Measurements from ENCODE around the gene TRMT44.

TRMT44 gene

DNA sequence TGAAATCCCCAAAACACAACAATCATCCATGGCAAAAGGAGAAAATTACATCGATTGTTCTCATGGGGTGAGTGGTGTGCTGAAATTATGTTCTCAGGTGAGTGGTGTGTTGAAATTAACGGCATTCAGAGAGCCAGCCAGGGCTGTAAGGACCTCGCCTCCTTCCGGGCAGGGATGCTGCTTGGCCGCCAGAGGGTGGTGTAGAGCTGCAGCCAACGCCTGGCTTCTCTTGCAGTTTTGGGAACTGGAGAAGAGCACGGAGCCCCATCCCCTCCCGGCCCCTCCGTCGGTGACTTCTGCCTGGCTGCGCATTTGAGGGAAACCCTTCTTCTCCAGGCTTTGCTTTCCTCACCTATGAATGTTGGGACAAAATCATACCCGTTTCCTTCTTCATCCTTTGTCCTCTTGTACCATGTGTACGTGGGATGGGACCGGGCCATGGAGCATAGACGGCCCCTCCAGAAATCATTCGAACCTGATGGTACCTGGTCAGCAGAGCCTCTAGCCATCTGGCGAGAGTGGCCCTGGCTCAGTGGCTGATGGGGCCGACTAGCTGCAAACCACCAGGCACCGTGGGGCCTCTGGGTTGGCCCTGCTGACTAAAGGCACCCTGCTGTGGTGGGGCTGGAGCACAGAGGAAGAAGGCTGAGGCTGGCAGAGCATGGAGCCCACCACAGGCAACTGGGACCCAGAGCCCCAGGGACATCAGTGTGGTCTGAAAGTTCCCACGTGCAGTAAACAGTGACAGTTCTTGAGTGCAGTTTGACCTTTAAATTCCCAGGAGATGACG, 28.4 kb downstream of the TRMT44 start:
- TF ChIP-seq TCF4 (CRISPR knock-in tag; IDR thresholded peaks at IDR 0.05; ENCODE audit: borderline replicate concordance) (no peak), ZFP3 (CRISPR knock-in tag; IDR thresholded peaks at IDR 0.05) (no peak), TOX (CRISPR knock-in tag; IDR thresholded peaks at IDR 0.05; ENCODE audit: borderline replicate concordance) (no peak), BACH2 (CRISPR knock-in tag; IDR thresholded peaks at IDR 0.05; ENCODE audit: borderline replicate concordance) (no peak), RARB (CRISPR knock-in tag; IDR thresholded peaks at IDR 0.05) (no peak)
- TF ChIP-seq, protein P1, sequence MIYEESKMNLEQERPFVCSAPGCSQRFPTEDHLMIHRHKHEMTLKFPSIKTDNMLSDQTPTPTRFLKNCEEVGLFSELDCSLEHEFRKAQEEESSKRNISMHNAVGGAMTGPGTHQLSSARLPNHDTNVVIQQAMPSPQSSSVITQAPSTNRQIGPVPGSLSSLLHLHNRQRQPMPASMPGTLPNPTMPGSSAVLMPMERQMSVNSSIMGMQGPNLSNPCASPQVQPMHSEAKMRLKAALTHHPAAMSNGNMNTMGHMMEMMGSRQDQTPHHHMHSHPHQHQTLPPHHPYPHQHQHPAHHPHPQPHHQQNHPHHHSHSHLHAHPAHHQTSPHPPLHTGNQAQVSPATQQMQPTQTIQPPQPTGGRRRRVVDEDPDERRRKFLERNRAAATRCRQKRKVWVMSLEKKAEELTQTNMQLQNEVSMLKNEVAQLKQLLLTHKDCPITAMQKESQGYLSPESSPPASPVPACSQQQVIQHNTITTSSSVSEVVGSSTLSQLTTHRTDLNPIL (CRISPR knock-in tag; IDR thresholded peaks at IDR 0.05; ENCODE audit: low read depth) = no peak
- peak; percentile 90 for ATAC-seq

DNA sequence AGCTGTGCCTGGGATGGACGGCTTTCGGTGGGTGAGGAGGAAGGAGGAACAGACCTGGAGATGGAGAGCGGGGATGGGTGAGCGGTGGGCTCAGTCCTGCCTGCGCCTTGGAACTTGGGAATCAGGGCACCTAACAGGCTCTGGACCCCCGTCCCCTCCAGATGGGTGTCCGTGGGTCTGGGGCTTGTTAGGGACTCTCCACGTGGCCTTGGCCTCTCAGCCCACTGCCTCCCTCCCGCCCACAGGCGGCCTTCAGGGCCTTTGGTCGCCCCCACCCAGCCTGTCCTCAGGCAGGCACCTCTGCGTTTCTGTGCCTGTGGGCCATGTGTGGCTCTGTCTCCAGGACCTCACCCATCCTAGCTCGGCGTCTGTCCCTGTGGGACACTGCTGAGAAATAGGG, 29.0 kb downstream of the TRMT44 start:
- no peak for ATAC-seq
- no peak for TF ChIP-seq ZC3H10 (CRISPR knock-in tag; IDR thresholded peaks at IDR 0.05)
- TF ChIP-seq, protein P1 (CRISPR knock-in tag; IDR thresholded peaks at IDR 0.05; ENCODE audit: low read depth) = no peak
- TF ChIP-seq PPARA (CRISPR knock-in tag; IDR thresholded peaks at IDR 0.05; ENCODE audit: borderline replicate concordance) = no peak
- no peak for TF ChIP-seq BACH2 (CRISPR knock-in tag; IDR thresholded peaks at IDR 0.05; ENCODE audit: borderline replicate concordance)
- TF ChIP-seq ZFP3 (CRISPR knock-in tag; IDR thresholded peaks at IDR 0.05) = no peak
- TF ChIP-seq ZNF565 (CRISPR knock-in tag; conservative IDR thresholded peaks at IDR 0.05; ENCODE audit: low read depth) = no peak
- TF ChIP-seq ESRRG (CRISPR knock-in tag; IDR thresholded peaks at IDR 0.05) = no peak
- no peak for TF ChIP-seq ARNTL (CRISPR knock-in tag; IDR thresholded peaks at IDR 0.05; ENCODE audit: borderline replicate concordance, low read depth)
- no peak for TF ChIP-seq ZNF70 (CRISPR knock-in tag; IDR thresholded peaks at IDR 0.05)
- TF ChIP-seq ZFP30 (CRISPR knock-in tag; IDR thresholded peaks at IDR 0.05) = no peak
- no peak for TF ChIP-seq ISL1 (CRISPR knock-in tag; IDR thresholded peaks at IDR 0.05)
- TF ChIP-seq, protein P2, sequence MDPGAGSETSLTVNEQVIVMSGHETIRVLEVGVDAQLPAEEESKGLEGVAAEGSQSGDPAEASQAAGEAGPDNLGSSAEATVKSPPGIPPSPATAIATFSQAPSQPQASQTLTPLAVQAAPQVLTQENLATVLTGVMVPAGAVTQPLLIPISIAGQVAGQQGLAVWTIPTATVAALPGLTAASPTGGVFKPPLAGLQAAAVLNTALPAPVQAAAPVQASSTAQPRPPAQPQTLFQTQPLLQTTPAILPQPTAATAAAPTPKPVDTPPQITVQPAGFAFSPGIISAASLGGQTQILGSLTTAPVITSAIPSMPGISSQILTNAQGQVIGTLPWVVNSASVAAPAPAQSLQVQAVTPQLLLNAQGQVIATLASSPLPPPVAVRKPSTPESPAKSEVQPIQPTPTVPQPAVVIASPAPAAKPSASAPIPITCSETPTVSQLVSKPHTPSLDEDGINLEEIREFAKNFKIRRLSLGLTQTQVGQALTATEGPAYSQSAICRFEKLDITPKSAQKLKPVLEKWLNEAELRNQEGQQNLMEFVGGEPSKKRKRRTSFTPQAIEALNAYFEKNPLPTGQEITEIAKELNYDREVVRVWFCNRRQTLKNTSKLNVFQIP (CRISPR knock-in tag; IDR thresholded peaks at IDR 0.05; ENCODE audit: borderline replicate concordance, low read depth) = no peak
- no peak for TF ChIP-seq GLIS3 (CRISPR knock-in tag; IDR thresholded peaks at IDR 0.05)
- TF ChIP-seq, protein P3, sequence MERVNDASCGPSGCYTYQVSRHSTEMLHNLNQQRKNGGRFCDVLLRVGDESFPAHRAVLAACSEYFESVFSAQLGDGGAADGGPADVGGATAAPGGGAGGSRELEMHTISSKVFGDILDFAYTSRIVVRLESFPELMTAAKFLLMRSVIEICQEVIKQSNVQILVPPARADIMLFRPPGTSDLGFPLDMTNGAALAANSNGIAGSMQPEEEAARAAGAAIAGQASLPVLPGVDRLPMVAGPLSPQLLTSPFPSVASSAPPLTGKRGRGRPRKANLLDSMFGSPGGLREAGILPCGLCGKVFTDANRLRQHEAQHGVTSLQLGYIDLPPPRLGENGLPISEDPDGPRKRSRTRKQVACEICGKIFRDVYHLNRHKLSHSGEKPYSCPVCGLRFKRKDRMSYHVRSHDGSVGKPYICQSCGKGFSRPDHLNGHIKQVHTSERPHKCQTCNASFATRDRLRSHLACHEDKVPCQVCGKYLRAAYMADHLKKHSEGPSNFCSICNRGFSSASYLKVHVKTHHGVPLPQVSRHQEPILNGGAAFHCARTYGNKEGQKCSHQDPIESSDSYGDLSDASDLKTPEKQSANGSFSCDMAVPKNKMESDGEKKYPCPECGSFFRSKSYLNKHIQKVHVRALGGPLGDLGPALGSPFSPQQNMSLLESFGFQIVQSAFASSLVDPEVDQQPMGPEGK (CRISPR knock-in tag; IDR thresholded peaks at IDR 0.05; ENCODE audit: borderline replicate concordance) = no peak

DNA sequence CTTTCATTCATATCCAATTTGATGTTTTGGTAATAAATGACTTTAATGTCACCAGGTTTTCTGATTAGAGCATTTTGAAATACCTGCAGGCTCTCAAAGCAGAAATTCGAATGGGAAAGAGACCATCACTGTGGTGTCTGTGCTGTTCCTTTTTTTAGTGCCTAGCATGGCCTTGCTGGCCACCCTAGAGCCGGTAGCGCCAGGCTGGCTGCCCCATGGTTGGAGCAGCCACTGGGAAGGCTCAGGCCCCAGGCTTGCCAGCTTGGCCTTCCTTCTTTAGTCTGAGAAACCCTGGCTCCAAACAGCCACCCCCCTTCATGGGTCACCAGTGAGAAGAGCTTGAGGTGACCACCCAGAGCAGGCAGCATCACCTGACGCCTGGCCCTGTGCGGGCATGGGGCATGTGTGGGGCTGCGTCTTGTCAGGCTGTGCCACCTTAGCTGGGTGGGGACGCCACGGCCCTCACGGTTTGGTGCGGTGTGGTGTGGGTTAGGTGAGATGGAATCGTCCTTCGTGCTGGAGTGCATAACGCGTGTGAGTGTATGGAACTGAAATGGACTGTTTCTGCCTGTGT, 30.0 kb downstream of the TRMT44 start:
- TF ChIP-seq ARNTL (CRISPR knock-in tag; IDR thresholded peaks at IDR 0.05; ENCODE audit: borderline replicate concordance, low read depth) (no peak), ZFP3 (CRISPR knock-in tag; IDR thresholded peaks at IDR 0.05) (no peak), SNAI2 (CRISPR knock-in tag; IDR thresholded peaks at IDR 0.05) (no peak)
- TF ChIP-seq, protein P1 (CRISPR knock-in tag; IDR thresholded peaks at IDR 0.05; ENCODE audit: low read depth) = no peak
- ATAC-seq = no peak

DNA sequence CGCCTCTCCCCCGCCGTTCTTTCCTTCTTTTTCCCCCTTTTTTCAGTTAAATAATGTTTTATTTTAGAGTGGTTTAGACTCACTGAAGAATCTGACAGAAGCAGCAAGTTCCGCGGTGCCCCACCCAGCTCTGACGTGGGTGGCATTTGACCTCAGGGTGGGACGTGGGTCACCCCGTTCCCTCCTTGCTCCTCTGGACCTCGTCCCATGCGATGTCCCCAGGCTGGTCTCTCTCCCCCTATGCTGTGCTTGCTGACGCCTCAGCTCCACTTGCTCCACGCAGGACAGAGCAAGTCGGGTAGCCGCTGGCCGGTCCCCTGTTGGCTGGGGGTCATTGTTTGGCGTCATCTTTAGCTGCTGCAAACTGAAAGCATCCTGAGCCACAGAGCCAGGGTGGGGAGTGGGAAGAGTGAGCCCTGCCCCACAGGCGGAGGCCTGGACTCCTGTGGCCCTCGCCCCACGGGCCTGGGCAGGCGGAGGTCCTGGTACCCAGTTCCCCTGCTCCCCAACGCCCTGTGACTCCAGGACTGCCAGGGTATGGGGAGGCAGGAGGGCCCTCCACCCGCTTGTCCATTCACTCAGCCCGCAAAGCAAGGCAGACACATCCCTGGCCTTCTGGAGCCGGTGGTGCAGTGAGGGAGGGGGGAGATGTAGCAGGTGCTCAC, 30.8 kb downstream of the TRMT44 start:
- ATAC-seq = no peak
- TF ChIP-seq ZFP30 (CRISPR knock-in tag; IDR thresholded peaks at IDR 0.05) (no peak), ZFP3 (CRISPR knock-in tag; IDR thresholded peaks at IDR 0.05) (no peak), TCF4 (CRISPR knock-in tag; IDR thresholded peaks at IDR 0.05; ENCODE audit: borderline replicate concordance) (no peak), BACH2 (CRISPR knock-in tag; IDR thresholded peaks at IDR 0.05; ENCODE audit: borderline replicate concordance) (no peak), CSDC2 (CRISPR knock-in tag; IDR thresholded peaks at IDR 0.05) (no peak), ZNF70 (CRISPR knock-in tag; IDR thresholded peaks at IDR 0.05) (no peak), TOX (CRISPR knock-in tag; IDR thresholded peaks at IDR 0.05; ENCODE audit: borderline replicate concordance) (no peak)
- TF ChIP-seq, protein P2 (CRISPR knock-in tag; IDR thresholded peaks at IDR 0.05; ENCODE audit: borderline replicate concordance, low read depth) = no peak
- TF ChIP-seq, protein P1 (CRISPR knock-in tag; IDR thresholded peaks at IDR 0.05; ENCODE audit: low read depth) = no peak
